Measurements from ENCODE around the gene TSNAXIP1.

The TSNAXIP1 gene

DNA sequence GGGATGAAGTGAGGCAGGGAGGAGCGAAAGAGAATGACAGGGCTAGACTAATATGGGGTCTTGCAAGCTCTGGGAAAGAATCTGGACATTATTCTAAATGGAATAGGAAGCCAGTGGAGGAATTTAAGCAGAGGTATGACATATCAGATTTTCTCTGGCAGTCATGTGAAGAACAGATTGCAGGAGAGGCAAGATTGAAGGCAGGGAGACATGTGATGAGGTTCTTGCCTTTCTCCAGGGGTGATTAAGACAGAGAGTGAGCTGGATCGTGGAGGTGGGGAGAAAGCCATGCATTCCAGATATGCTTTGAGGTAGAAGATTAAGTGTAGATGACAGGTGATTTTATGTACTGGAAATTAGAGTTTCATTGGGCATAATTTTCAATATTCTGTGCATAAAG lies 31.1 kb downstream of the TSNAXIP1 start:
- no peak for DNase-seq (ENCODE audit: low spot score)

DNA sequence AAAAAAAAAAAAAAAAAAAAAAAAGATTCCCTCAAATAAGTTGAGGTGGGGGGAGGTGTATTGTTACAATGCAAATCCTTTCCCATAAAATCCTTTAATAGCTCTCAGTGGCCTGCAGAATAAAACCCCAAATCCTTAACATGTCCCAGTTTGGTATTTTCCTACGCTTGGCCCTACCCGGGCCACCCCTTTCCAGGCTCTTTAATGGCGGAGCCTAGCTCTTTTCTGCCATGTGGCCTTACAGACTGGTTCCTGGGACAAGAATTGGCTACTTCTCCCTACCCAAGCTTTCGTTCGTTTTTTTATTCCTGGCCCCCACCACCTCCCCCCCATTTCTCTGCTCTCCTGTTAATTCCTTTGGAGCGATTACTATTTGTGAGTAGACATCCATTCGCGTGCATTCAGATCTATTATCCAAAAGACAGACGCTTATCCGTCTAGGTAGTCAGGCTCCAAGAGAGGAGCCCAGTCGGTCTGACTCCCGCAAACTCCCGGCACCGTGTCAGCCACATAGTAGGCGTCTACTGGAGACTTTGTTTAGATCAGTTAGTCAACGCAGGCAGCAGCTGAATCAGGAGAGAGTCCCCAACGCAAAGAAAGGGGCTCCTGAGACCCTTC lies 34.6 kb downstream of the TSNAXIP1 start:
- no peak for DNase-seq (ENCODE audit: low spot score)

- DNase-seq (ENCODE audit: low spot score) = peak; percentile 98
Measured at GRCh38 chr16:67841816-67842508, 35.3 kb downstream of the TSNAXIP1 start, which contains the start of gene THAP11. Gene THAP11, plus strand, starts transcription at chr16:67842320. Its CDS starts 235 bp downstream, at chr16:67842555.

GRCh38 chr16:67842509-67843342 lies 36.0 kb downstream of the TSNAXIP1 start:
- peak; percentile 59 for DNase-seq (ENCODE audit: low spot score)

- no peak for DNase-seq (ENCODE audit: low spot score)
Measured at GRCh38 chr16:67843343-67843765, 36.7 kb downstream of the TSNAXIP1 start.

GRCh38 chr16:67844497-67844896 lies 37.8 kb downstream of the TSNAXIP1 start:
- no peak for DNase-seq (ENCODE audit: low spot score)

GRCh38 chr16:67845291-67846062 lies 38.8 kb downstream of the TSNAXIP1 start:
- no peak for DNase-seq (ENCODE audit: low spot score)

DNA sequence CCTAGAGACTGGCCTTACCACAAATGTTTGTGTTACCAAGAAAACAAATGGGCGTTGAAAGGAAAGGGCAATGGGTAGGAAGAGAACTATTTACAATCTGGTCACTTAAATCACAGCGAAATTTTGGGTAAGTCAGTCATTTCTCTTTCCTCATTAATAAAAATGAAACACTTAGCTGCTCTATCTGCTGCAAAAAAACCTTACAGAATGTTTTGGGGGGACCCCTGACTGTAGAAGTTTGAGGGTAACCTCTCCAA lies 39.3 kb downstream of the TSNAXIP1 start:
- DNase-seq (ENCODE audit: low spot score) = no peak

- peak; percentile 98 for DNase-seq (ENCODE audit: low spot score)
Measured at GRCh38 chr16:67846320-67847063, 39.8 kb downstream of the TSNAXIP1 start, which contains the start of gene NUTF2. Gene NUTF2, plus strand, starts transcription at chr16:67846933. Its CDS starts 18,198 bp downstream, at chr16:67865131.

DNA sequence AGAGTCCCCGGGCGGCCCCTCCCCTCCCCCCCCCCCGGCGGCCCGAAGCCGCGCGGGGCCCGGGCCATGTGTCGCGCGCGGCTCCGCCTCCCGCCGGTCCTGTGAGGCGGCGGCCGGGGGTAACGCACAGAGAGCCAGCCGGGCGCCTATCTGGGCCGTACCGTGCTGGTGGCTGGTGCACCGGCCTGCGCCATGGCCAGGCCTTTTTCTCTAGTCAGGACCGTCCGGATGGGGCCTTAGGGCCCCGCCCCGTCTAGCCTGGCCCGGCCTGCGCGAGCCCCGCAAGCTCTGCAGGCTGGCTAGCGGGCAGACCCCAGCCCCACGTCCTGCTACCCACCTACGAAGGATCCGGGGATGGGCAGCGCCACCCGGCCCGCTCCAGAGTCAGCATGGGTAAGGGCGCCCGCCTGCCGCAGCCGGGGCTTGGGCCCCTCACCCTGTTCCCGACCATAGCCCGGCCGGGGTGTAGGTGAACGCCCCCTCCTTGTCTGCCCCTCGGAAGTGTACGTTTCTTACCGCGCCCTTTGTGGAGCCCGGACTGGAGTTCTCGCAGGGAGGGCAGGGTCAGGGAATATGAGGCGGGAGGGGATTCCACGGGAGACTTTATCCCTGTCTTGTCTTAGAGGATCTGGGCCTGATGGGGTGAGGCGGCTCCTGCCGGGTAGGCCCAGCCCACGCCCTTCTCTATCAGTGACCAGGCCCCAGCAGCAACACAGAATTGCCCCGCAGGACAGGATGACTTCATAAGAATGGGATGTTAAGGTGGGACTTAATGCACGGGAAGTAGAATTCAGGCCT lies 40.6 kb downstream of the TSNAXIP1 start, which contains the start of gene CENPT:
Gene CENPT, minus strand, starts transcription at position 630 of the 798 bp plus-strand sequence. CDS start 13,834 bp downstream, outside the sequence.
- DNase-seq (ENCODE audit: low spot score) = no peak

DNA sequence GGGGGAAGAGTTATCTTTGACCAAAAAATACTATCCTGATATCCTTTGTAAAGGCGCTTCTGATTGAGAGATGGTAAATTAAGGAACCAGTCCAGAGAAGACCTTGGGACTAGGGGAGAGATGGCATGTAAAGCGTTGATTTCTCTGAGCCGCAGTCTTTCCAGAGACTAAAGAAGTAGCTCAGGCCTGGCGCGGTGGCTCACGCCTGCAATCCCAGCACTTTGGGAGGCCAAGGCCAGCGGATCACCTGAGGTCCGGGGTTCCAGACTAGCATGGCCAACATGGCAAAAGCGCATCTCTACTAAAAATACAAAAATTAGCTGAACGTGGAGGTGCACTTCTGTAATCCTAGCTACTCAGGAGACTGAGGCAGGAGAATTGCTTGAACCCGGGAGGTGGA lies 41.4 kb downstream of the TSNAXIP1 start:
- no peak for DNase-seq (ENCODE audit: low spot score)

- DNase-seq (ENCODE audit: low spot score) = no peak
Measured at GRCh38 chr16:67853670-67854069, 47.0 kb downstream of the TSNAXIP1 start.

DNA sequence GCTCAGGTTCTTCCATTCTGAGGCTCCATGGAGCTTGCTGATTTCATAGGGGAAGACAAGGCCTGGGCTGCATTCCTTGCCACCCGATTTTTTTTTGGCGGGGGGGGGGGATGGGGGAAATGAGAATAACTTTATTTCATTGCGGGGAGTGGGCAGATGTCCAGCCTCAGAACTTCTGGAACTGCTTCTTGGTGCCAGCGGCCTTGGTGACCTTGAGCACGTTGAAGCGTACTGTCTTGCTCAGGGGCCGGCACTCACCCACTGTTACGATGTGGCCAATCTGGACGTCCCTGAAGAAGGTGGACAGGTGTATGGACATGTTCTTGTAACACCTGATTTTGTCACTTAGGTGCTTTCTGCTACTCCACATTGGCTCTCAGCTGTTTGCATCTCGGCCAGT lies 49.1 kb downstream of the TSNAXIP1 start:
- no peak for DNase-seq (ENCODE audit: low spot score)

DNA sequence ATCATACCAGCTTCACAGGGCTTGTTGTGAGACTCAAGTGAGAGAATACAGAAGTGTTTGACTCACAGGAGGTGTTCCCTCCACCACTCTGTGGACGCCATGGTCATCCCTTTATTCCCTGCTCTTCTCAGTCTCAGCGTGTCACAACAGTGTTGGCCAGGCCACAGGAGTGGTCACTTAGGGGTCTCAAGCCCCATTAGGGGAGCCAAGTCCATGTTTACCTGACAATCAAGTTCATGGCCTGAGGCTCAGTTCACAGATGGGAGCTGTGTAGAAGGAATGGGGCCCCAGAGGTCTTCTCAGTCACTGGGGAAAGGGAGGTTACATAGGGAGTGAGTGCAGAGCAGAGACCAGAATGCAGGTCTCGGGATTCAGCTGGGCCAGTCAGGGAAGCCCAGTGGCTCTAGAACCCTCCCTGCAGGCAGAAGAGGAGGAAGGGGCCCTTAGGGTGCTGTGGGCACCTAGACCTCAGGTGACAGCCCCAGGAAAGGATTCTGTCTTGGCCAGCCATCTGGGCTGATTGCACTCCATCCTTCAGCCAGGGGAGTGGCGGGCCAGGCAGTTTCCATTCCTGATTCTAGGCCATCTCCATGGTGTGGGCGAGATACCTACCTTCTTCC lies 50.3 kb downstream of the TSNAXIP1 start:
- no peak for DNase-seq (ENCODE audit: low spot score)

GRCh38 chr16:67857547-67858233 lies 51.0 kb downstream of the TSNAXIP1 start:
- no peak for DNase-seq (ENCODE audit: low spot score)

GRCh38 chr16:67858500-67858899 lies 51.8 kb downstream of the TSNAXIP1 start:
- DNase-seq (ENCODE audit: low spot score) = no peak

DNA sequence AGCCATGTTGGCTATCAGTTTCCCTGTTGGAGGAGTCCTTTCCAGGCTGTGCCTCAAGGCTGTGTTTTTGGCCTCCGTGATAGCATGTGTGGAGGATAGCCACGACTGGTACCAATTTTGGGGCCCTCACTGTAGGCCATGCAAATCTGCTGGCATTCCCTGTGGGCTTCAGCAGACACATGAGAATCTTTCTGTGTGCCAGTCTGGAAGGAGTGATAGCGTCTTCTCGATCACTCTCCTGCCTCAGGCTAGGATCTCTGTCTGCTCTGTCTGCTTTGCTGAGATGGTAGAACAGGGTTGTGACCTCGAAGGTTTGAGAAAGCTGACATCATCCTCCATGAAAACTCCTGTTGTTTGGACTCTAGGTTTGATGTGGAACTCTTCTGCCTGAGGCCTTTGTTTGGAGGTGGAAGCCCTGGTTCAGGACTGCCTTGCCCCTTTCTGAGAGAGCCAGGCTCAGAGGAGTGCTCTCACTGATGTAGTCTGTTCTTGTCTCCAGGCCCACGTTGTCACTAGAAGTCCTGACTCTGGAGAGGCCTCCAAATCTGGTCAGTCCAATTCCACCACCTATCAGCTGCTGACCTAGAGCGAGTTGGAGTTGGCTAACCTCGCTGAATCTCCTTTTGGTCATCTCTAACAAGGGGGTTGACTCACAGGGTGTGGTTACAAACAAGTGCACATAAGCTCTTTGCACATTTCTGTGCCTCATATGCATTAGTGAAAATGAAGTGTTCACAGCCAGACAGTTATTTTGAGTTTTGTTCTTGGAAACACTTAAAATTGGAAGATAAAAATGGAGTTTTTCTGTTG lies 54.1 kb downstream of the TSNAXIP1 start:
- no peak for DNase-seq (ENCODE audit: low spot score)

- no peak for DNase-seq (ENCODE audit: low spot score)
Measured at GRCh38 chr16:67861877-67862276, 55.2 kb downstream of the TSNAXIP1 start.
